ENCODE measurements around the gene BUB1. TPM values are rescaled to one million over a fixed set of nuclear protein-coding genes. Genes with fewer than 3 reads are reported as not detected.

The BUB1 gene
- total and polyA plus RNA-seq, 2 of the 8 experiments (the other 6 are each of a cell fraction or from before 2014, with no cell fraction given) = 48.4 to 113 TPM

DNA sequence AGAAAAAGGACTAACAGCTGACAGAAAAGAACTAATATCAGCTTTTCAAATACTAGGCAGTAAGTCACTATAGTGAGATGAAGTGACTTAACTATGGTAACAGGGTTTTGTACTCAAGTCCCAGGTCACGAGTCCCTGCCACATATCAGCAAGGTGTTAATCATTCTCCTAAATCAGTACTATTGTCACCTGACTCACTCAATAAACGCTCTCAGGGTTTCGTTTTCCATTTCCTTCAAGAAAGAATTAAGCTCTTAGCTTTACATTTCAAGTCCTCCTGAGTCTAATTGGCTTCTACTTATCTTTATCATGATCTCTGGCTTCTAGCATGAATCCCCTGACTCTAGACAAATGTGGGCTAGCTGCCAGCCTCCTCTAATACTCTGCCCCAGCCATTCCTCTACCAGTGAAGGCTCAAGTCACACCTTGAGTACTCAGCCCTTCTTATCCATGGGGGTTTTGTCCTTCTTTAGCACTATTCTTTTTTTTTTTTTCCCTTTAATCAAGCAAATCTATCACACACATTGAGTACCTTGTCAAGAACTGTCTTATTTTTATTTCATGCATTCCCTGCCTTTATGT lies 20.0 kb downstream of the BUB1 start:
- Histone ChIP-seq H3K14ac (ENCODE audit: insufficient read length) (no peak overlapping the region), H3K56ac (replicated peaks; ENCODE audit: insufficient read length, low read depth, low read length) (no peak overlapping the region), H2BK20ac (ENCODE audit: low read length) (no peak overlapping the region), H2BK12ac (ENCODE audit: low read depth, low read length) (no peak overlapping the region), H4K91ac (replicated peaks; ENCODE audit: insufficient read length, low read length) (no peak overlapping the region), H3K4ac (replicated peaks; ENCODE audit: insufficient read length, low read depth, low read length) (no peak overlapping the region), H3K9me3 (ENCODE audit: insufficient read depth in 2 of 2, low read depth in 1 of 2, low read length in 1 of 2) (no peaks in the 10 kb centered on the region), H3K23ac (ENCODE audit: insufficient read length) (no peak overlapping the region), H3K4me3 (ENCODE audit: extremely low read depth in 1 of 4, insufficient read depth in 2 of 4, low read depth in 3 of 4, low read length in 4 of 4) (no peak overlapping the region), H3K27me3 (replicated peaks in 1 of 4; ENCODE audit: control insufficient read depth in 3 of 4, extremely low read depth in 1 of 4, insufficient read depth in 3 of 4, low read length in 3 of 4) (no peaks in the 10 kb centered on the region), H2AFZ (ENCODE audit: low read length) (no peak overlapping the region), H4K20me1 (replicated peaks in 1 of 2; ENCODE audit: control insufficient read depth in 1 of 2, insufficient read depth in 2 of 2, low read length in 2 of 2) (peaks cover 0 to 4% of the 10 kb centered on the region in 2 experiments), H2BK120ac (replicated peaks; ENCODE audit: low read depth, low read length) (no peak overlapping the region), H2AK5ac (ENCODE audit: low read depth, low read length) (no peak overlapping the region), H3K27ac (ENCODE audit: low read depth, low read length) (no peak overlapping the region), H3K18ac (ENCODE audit: extremely low read depth, low read length) (no peak overlapping the region), H3K79me2 (ENCODE audit: control insufficient read depth in 1 of 2, insufficient read depth in 2 of 2, low read length in 2 of 2) (no peaks in the 10 kb centered on the region), H3K4me2 (ENCODE audit: insufficient read depth in 1 of 2, low read depth in 2 of 2, low read length in 2 of 2) (no peak overlapping the region), H3K79me1 (ENCODE audit: low read depth, low read length) (no peaks in the 10 kb centered on the region), H3K36me3 (ENCODE audit: control insufficient read depth in 2 of 4, insufficient read depth in 4 of 4, low read length in 3 of 4) (peaks cover 49 to 100% (median 85%) of the 10 kb centered on the region in 4 experiments), H2BK15ac (ENCODE audit: low read length) (no peak overlapping the region), H3K23me2 (ENCODE audit: low read depth, low read length) (no peaks in the 10 kb centered on the region), H2BK5ac (ENCODE audit: low read depth, low read length) (no peak overlapping the region), H3K9ac (replicated peaks in 1 of 4; ENCODE audit: extremely low read depth in 1 of 4, low read depth in 3 of 4, low read length in 3 of 4) (no peak overlapping the region), H3K4me1 (replicated peaks in 1 of 4; ENCODE audit: control insufficient read depth in 3 of 4, insufficient read depth in 4 of 4, low read length in 3 of 4) (no peaks in the 10 kb centered on the region), H4K8ac (ENCODE audit: extremely low read depth, insufficient read depth, low read length) (no peak overlapping the region), H4K5ac (ENCODE audit: insufficient read length, low read depth, low read length) (no peak overlapping the region)
- 90% methylated on average over 3 of the region's 3 CpGs; no CpG with 5 or more reads in 1 of the 2 experiments for WGBS, 2 experiments (ENCODE audit: extremely low coverage in 1 of 2, insufficient coverage in 1 of 2, insufficient read length in 1 of 2, insufficient replicate concordance in 2 of 2, low coverage in 1 of 2, low lambda C conversion rate in 2 of 2, missing lambda C conversion rate in 1 of 2)
- no peak for DNase-seq (ENCODE audit: low read depth in 1 of 2, low spot score in 2 of 2)
- ChIA-PET CTCF (ENCODE audit: partially characterized antibody) (interaction anchor here (0.7 kb wide), 1 partner anchor 98 kb away, joined by 3 read pairs; no protein-coding TSS in a partner anchor), POLR2A (ENCODE audit: partially characterized antibody) (interaction anchor here (0.7 to 1.8 kb wide), 4 partner anchors 9 to 32 kb away, joined by 3 to 8 read pairs (median 3); no protein-coding TSS in a partner anchor)
- TF ChIP-seq TAF7 (optimal IDR thresholded peaks at IDR 0.05; ENCODE audit: borderline replicate concordance, low read depth, low read length) = no peak
- TF ChIP-seq RXRA (IDR thresholded peaks at IDR 0.05; ENCODE audit: insufficient read depth, low read depth, low read length) = no peak
- no peak for FAIRE-seq
